GM21528 (cell line): ENCODE data around the gene ANGPT4.

Source experiments
- ATAC-seq: cut with Tn5 transposase; IDR thresholded peaks from one replicate; pipeline ENCODE4 v1.9.1; 2021; ENCODE audit warnings: mild to moderate bottlenecking, moderate library complexity; ENCODE audit not compliant: unreplicated experiment, low FRiP score

The ANGPT4 gene

DNA sequence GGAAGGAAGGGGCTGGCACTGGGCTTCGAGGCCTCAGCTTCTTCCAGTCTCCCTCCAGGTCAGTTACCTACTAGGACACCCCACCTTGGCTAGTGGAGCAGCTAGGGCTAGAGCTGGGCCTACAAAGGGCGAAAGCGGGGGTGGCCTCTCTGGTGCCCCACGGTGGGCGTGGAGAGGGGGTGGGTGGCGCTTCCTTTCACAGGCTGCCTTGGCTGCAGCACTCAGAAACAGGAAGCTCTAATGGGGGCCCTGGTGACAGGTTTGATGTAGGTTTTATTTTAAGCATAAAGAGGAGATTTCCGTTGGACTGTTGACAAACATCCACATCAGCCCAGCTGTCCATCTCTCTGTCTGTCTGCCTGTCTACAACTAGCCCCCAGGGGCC, 69.2 kb downstream of the ANGPT4 start:
- ATAC-seq = no peak

DNA sequence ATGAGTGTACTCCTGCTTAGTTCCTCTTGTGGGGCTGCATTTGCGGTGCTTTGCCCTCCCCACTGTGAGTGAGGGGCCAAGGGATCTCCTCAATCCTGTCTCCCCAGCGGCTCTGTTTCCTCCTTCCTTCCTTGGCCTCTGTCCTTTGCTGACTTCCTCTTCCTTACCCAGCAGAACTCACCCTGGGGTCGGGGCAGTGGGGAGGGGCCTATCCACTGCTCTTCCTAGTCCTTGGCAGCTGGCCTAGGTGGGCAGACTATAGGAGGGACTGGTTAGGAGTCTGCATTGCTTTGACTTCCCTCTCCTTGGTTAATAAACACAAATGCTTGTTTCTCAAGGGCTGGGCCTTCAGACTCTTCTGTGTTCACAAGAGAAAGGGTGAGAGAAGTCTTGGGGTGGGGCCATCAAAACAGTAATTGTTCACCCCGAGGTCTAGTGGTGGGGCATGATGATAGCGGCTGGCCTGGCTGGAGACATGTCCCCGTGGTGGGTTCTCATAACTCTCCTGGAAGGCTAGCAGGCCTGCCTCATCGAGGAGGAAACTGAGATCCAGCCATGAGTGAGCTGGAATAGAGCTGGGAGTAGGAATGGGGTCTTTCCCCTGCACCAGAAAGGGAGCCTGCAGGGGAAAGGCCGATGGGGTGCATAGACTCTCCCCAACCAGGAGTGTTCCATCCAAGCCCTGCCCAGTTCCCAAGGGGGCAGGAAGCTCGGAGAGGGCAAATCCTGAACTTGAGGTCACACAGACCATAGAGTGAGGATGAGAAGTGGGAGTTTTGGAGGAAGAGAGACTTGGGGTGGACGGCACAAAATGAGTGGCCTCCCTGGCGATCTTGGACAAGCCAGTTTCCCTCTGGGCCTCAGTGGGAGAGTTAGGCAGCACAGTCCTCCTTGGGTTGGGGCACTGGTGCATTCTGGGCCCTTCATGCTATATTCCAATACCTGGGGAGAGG, 69.9 kb downstream of the ANGPT4 start:
- ATAC-seq = no peak

DNA sequence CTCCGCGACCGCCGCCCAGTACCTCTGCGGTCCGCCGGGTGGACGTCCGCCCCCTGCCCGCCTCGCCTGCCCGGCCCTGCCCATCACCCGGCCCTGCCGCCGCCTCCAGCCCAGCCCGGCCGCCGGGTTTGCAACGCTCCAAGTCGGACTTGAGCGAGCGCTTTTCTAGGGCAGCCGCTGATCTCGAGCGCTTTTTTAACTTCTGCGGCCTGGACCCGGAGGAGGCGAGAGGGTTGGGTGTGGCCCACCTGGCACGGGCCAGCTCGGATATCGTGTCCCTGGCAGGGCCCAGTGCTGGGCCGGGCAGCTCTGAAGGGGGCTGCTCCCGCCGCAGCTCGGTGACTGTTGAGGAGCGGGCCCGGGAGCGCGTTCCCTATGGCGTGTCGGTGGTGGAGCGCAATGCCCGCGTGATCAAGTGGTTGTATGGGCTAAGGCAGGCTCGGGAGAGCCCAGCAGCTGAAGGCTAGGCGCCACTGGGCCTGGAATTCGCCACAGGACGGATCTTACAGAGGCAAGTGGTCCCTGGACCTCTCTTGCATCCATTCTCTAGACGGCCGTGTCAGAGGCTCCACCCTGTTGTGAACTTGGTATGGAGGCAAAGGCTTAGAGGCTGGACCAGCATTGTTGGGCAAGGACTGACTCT, 70.8 kb downstream of the ANGPT4 start:
- ATAC-seq = no peak

DNA sequence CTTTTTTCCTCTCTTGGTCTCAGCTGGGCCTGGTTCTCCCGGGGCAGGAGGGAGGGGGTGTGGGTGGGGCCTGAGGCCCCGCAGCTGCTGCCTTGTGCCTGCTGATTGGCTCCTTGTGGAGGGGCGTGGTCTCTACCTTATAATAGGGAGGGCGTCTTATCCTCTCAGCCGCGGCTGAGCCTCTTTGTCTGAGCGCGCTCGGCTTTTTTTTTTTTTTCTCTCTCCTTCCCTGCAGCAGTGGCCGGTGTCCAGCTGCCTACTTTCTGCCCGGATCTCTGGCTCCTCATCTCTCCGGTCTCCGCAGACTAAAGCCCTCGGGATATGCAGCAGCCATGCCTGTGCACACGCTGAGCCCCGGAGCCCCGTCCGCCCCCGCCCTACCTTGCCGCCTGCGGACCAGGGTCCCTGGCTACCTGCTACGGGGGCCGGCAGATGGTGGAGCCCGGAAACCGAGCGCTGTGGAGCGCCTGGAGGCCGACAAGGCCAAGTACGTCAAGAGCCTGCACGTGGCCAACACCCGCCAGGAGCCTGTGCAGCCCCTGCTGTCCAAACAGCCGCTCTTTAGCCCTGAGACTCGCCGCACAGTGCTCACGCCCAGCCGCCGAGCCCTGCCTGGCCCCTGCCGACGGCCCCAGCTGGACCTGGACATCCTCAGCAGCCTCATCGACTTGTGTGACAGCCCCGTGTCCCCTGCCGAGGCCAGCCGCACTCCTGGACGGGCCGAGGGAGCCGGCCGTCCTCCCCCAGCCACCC, 71.5 kb downstream of the ANGPT4 start:
- peak; percentile 86 for ATAC-seq

DNA sequence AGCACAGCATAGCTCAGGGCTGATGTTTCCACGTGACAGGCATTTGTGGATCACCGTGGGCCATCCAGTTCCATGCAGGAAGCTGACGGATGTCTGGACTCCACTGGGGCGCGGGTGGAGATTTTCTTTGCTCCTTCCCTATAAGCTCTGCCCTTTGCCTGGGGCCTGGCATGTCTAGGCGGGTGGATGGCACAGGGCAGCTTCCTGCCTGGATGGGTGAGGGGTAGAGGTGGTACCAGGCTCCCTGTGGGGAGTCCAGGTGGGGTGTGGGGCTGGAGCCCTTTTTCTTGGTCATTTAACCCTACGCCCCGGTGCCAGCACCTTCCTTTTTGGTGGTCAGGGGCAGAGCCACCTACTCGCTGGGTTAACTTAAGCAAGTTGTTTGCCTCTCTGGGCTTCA, 72.2 kb downstream of the ANGPT4 start:
- ATAC-seq = peak; percentile 5

DNA sequence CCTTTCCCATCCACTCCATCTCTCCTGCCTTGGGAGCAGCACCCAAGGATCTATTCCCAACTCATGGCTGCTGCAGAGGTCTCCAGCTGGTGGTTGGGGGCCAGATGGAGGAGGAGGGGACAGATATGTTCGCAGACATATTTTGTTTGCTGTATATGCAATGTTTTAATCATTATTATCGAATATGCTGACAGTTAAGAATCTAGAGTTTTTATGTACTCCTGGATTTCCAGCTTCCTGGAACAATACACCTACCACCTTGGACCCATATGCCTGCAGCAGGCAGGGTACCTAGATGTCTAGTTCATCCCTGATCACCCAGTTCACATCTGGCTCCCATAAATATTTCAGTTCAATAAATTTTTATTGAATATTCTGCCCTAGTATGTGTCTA, 73.6 kb downstream of the ANGPT4 start:
- ATAC-seq = no peak

DNA sequence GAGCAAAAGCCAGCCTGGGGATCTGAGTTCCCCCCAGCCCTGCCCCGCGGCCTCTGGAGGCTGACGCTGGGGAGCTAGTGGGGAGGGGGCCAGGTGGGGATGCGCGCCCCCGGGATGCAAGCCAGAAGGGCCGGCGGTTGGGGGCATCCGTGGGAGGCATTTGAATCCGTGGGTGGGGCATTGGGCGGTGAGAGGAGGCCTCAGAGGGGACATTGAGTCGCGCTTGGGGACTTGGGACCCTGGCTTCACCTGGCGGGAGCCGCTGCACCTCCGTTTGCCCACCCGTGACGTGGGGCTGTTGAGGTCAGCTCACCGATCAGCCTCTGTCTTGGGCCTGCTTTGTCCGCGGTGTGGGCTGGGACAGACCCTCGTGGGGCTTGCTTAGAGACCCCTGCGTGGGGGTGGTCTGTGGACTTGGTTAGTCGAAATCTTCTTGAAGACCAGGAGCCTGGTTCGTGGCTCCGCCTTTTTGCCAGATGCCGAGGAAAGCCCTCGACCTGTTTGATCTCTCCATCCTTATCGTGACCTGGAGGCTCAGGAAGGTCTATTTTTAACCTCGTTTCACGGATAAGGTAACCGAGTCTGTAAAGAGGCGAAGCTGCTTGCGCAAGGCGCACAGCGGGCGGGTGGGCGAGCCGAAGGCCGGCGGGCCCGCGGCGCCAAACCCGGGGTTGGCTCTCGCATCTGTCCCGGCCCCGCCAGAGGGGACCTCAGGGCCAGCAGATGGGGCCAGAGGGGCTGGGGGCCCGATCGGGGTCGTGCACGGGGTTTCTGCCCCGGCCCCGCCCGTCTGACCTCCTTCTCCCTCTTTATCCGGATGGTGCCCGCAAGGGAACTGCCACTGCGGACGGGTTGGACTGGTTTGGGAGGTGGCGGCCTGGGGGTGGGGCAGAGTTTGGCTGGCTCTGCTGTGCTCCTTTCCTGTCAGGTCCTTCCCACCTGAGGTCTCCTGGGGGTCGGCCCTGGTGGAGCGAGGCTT, 74.3 kb downstream of the ANGPT4 start:
- ATAC-seq = no peak

DNA sequence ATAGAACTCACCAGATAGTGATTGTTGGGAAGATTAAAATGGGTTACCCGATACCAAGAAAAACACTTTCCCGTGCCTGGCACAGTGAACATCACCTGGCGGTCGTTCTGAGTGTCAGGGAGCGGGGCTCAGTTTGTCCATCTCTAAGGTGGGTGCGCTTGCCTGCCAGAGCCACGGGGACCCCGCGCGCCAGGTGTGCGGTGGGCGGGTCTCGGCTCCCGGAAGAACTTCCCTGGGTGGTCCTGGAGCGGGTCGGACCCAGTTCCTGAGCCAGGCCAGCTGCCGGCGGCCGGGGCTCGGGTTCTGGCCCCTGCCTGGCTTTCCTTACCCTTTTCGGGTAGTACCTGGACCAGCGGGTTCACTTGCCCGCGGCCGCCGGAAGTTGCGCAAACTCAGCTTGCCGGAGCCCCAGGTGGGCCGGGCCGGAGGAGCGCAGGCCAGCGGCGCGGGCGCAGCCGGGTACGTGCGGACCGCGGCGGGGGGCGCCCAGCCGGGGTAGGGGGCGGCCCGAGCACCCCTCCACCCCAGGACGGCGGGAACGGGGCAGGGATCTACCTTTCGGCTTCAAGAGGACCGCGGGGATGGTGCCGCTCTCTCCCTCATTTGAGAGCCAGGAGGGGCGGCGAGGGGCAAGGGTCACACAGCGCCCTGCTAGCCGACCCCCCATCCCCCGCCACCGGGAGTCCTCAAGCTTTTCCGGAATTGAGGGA, 75.1 kb downstream of the ANGPT4 start:
- ATAC-seq = no peak

DNA sequence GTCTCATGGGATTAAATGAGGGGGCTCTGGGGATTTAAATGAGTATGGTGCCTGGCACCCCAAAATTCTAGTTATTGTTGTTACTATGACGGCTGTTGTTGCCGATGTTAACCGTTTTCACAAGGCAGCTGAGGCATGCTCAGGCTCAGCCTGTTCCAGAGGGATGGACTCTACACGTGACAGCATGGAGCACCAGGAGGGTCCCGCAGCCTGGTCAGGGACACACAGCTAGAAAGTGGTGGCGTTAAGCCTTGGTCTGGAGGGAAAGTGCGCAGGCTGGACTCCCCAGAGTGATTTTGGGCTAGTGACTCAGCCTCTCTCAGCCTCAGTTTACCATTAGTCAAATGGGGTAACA, 75.7 kb downstream of the ANGPT4 start:
- ATAC-seq = no peak

DNA sequence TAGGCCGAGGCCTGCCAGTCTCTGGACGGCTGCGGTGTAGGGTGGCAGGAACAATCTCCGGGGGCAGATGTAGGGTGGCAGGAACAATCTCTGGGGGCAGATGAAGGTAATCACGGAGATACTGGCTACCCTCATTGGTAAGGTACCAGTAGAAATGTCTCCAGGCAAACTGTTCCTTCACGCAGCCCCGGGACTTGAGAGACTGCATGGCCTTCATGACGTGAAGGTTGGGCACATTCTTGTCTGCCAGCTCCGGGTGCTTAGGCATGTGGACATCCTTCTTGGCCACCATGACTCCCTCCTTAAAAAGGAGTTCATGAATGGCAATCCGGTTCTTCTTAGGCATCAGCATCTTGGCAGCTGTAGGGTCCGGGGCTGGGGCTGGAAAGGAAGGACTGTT, 76.5 kb downstream of the ANGPT4 start:
- ATAC-seq = no peak

DNA sequence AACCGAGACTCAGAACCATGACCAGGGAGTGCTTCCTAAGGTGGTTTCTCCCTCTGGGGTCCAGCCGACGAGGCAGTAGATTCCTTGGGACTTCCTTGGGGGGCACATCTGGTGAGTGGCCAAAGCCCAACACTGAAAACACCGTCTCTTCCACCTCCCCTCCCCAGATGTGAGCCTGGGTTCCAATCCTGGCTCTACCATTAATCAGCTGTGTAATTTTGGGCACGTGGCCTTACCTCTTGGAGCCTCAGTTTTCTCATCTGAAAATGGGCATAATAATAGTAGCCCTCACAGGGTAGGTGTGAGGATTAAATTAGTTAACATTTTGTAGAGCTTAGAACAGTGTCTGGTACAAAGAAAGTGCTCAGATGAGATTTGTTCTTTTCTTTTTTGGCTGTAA, 77.1 kb downstream of the ANGPT4 start:
- ATAC-seq = no peak

DNA sequence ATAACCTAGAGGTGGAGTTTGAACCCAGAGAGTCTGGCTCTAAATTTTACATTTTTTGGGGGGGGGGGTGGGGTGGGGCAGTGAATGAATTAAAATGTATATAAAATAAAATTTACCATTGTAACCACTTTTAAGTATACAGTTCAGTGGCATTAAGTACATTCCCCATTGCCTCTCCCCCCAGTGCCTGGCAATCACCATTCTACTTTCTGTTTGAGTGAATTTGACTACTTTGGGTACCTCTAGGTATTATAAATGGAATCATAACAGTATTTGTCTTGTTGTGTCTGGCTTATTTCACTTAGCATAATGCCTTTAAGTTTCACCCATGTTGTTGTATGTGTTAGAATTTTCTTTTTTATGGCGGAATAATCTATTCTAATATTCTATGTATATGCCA, 79.9 kb downstream of the ANGPT4 start:
- ATAC-seq = no peak

DNA sequence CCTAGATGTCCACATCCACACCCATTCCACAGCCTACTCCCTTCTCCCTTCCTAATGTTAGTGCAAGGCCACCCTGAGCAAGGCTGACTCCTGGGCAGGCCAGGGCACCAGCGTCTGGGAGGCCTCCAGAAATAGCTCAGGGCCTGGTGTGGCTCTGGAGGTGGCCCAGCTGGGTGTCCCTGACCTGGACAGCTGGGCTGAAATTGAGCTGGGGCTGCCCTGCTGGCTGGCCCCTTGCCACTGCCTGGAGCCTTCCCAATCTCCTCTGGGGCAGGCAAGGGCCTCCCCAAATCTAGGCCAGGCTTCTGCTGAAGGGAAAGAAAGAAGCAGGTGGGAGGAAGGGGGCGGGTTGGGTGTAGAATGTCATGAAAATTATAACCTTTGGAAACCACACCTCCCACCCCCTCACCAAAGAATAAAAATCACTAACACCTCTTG, 80.5 kb downstream of the ANGPT4 start:
- ATAC-seq = no peak

DNA sequence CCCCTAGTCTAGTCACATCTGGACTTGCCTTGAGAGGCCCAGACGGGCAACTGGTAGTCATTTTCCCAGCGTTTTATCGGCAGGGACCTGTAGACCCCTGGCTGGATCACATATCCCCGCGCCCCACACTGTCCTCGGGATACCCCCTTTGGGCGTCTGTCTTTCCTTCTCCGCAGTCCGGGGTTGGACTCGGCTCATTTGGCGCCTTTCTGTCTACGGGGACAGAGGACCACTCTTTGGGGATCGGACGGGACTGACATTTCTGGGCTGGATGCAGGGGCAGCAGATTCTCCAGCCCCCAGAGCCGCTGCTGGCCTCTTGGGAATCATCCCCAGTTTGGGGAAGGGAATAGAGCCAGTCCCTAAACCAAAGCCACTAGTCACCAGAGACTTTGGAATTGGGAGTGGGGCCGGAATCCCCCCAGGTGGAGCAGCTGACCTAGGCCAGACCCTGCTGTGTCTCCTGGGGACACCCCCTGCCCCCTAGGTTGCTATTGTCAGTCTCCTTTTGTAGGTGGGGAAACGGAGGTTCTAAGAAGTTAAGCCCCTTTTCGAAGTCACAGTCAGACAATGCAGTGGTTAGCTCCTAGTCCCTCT, 81.9 kb downstream of the ANGPT4 start:
- ATAC-seq = peak; percentile 14

DNA sequence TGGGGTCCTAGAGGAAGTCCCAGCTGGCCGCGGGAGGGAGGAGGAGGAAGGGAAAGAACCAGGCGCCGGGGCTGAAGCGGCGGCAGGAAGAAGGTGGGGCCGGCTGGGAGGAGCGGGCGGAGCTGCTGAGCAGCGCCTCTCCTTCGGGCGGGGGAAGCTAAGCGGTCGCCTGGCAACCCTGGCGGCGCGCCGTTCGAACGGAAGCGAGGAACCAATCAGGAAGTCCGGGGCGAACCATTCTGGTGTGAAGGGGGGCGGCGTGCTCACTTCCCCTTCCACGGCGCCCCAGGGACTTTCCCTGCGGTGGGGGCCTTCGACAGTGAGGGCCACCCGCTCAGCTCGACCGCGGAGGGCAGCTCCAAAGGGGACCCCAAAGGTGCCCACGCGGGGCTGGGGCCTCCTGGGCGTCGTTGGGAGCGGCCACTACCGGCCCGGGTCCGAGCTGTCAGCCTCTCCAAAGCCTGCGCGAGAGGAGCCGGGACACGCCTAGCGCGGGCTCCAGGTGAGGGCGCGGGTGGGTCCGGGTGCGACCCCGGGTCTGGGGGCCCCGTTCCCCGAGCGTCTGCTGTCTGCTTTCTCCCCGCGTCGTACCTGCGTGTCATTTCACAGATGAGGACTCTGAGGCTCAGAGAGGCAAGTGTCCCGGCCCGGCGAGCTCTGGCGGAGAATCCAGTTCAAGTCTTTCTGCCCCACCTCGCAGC, 82.5 kb downstream of the ANGPT4 start, which contains the start of gene FAM110A:
Gene FAM110A (plus strand): TSS at position 266 of the 701 bp plus-strand sequence. CDS start 11,090 bp downstream, outside the sequence.
- peak; percentile 90 for ATAC-seq

DNA sequence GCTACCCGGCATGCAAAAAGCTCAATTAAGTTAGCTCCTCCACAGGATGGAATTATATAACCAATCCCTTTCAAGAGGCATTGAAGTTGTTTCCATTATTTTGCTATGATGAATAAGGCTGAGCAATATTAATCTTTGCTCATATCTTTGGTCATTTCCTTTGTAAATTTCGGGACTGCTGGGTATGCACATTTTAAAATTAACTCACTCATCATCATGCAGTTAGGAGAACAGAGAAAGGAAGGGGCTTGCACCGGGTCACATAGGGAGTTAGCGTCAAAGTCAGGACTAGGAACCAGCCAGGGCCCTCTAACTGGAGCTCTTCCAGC, 83.0 kb downstream of the ANGPT4 start:
- no peak for ATAC-seq

DNA sequence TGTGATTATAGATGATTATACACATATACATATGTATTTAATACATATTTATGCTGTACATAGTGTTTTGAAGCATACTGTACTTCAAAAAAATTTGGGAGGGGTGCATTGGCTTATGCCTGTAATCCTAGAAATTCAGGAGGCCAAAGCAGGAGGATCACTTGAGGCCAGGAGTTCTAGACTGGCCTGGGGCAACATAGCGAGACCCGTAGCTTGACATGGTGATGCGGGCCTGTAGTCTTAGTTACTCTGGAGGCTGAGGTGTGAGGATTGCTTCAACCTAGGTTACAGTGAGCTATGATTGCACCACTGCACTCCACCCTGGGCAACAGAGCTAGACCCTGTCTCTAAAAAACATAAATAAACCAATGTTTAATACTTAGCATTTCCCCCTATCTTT, 84.2 kb downstream of the ANGPT4 start:
- no peak for ATAC-seq

DNA sequence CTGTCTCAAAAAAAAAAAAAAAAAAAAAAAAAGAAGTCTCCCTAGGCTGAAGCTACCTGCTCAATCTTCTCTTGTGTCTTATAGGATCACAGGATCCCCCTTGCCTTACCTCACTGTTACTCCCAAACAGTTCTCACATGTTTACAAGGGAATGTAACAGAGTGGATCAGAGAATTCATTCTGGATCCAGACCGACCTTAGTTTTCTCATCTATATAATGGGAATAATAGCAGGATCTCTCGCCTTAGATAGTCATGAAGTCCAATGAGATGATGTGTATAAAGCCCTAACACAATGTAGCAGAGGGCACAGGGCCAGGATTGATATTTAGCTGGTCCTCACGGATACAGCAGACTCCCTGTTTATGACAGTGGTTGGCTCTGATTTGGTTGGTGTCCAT, 84.9 kb downstream of the ANGPT4 start:
- ATAC-seq = no peak
